ENCODE data around the gene PITPNM3. TPM values are rescaled to one million over a fixed set of nuclear protein-coding genes. Genes with fewer than 3 reads are reported as not detected.

Gene PITPNM3
- total and polyA plus RNA-seq, 2 of the 8 experiments (the other 6 are each of a cell fraction or from before 2014, with no cell fraction given), result 1.7 to 3.1 TPM

- TF ChIP-seq, protein P1, sequence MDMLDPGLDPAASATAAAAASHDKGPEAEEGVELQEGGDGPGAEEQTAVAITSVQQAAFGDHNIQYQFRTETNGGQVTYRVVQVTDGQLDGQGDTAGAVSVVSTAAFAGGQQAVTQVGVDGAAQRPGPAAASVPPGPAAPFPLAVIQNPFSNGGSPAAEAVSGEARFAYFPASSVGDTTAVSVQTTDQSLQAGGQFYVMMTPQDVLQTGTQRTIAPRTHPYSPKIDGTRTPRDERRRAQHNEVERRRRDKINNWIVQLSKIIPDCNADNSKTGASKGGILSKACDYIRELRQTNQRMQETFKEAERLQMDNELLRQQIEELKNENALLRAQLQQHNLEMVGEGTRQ (IDR thresholded peaks at IDR 0.05; ENCODE audit: low read length), result no peak
- TF ChIP-seq TEAD4 (IDR thresholded peaks at IDR 0.05; ENCODE audit: low read depth, low read length), result no peak
- TF ChIP-seq HDAC2 (IDR thresholded peaks at IDR 0.05; ENCODE audit: borderline replicate concordance in 1 of 2, low read depth in 2 of 2, low read length in 2 of 2), result no peak
Observed at GRCh38 chr17:6543079-6544010, 13.0 kb downstream of the PITPNM3 start (continued).
